ENCODE measurements around the gene RAB17. TPM values are rescaled to one million over a fixed set of nuclear protein-coding genes. Genes with fewer than 3 reads are reported as not detected.

RAB17 gene
- total RNA-seq, 1 donor from 2014 or later: 10.9 TPM

Other genes with a start within 250 kb of the RAB17 start
- 1.8 and 3.3 TPM in 2 replicates for gene COL6A3, start 176.6 kb downstream of the RAB17 start, total RNA-seq
- 0.20 and 0.22 TPM in 2 replicates for gene MLPH, start 103.5 kb downstream of the RAB17 start, total RNA-seq
- gene PRLH, start 24.2 kb downstream of the RAB17 start, total RNA-seq: not detected in 2 replicates
- gene LRRFIP1, start 36.9 kb upstream of the RAB17 start, total RNA-seq: 89.3 and 96.1 TPM in 2 replicates
- gene RBM44, start 208.0 kb upstream of the RAB17 start, total RNA-seq: 0.22 and 0.60 TPM in 2 replicates